T1000 (cell line): ENCODE measurements around the gene CRHBP.
"Not testable (repeated sequence)": the region's sequence is repeated elsewhere in the genome, so short reads cannot be mapped to it uniquely, and the experiment has no call there.

ENCODE experiments used
- DNase-seq: peaks from one replicate; lab custom pipeline; 2025; ENCODE audit warnings: mixed read lengths; lab: John Stamatoyannopoulos, UW

The CRHBP gene

DNA sequence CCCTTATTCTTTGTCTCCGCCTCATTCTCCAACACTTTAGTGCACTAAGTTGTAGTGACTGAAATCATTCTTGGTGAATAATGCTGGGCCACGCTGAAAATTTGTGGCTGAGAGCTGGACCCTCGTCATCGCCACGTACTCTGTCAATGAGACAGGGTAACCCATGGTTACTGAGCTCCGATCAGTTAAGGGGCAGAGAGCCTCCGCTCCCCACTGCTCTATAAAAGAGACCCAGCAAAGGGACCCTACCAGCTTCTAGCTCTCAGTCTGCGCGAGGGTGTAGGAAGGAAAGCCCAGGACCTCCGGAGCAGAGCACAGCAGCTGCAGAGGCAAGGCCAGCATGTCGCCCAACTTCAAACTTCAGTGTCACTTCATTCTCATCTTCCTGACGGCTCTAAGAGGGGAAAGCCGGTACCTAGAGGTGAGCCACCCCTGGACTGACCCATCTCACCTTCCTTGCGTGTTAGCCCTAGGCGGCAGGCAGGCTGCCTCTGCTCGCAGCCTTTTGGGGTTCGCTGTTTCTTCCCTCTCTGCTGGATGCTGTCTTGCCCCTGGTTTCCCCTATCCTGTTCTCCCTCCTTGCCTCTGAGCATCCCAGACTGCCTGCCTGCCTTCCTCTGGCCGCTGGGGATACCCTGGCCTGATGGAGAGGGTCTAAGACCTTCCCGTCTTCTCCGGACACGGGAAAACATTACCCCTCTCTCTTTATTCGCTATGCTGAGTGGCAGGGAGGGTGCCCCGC is at the start of gene CRHBP:
Gene CRHBP (plus strand): TSS at position 251 of the 742 bp plus-strand sequence. CDS start 90 bp downstream, at position 341.
- no peak for DNase-seq

DNA sequence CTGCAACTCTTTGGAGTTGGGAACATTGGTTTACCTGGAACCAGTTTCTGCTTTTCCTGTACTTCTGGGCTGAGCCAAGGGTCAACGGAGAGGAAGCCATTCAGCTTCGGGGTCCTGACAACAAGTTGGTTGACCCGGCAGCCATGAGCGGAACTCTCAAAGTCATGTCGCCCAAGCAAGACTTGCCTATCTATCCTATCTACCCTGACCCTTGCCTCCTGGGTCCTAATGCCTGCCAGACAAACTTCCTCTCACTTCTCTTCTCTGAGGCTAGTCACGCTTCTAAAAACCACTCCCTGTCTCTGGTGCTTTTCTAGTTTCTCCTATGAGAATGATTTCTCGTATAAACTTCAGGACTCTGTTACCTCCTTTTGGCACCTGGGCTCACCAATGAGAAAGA is 44.7 kb upstream of the CRHBP start:
- DNase-seq: no peak

GRCh38 chr5:76910344-76910933 is 42.4 kb upstream of the CRHBP start:
- peak; percentile 9 for DNase-seq

DNA sequence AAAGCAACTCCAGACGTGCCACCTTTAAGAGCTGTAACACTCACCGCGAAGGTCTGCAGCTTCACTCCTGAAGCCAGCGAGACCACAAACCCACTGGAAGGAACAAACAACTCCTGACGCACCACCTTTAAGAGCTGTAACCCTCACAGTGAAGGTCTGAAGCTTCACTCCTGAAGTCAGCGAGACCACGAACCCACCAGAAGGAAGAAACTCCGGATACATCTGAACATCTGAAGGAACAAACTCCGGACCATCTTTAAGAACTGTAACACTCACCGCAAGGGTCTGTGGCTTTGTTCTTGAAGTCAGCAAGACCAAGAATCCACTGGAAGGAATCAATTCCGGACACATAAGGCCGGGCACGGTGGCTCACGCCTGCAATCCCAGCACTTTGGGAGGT is 38.2 kb upstream of the CRHBP start:
- DNase-seq: not testable (repeated sequence)

DNA sequence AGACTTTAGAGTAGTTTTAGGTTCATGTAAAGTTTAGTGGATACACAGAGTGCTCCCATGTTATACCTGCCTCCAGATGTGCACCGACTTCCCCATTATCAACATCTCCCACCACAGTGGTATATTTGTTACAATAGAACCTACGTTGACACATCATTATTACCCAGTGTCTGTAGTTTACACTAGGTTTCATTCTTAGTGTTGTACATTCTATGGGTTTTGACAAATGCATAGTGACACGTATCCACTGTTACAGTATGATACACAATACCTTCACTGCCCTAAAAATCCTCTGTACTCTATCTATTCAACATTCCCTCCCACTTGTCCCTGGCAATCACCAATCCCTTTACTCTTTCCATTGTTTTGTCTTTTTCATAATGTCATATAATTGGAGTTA is 34.3 kb upstream of the CRHBP start:
- no peak for DNase-seq

DNA sequence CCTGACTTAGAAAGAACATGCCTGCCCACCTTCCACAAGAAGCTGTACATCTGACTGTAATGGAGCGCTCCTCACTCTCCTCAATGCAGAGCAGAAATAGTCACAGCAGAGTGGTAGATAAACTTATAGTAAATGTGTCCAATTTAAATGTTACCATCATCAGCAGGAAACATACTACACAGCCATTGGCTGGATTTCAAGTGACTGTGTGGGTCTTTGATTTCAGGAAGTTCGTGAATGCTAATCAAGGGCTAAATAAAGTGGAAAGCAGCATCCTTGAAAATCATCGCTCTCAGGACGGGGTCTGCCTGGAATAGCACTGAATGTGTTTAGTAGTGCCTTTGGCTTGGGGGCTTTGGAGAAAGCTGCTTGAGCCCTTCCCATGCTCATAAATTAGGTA is 32.4 kb upstream of the CRHBP start:
- no peak for DNase-seq

DNA sequence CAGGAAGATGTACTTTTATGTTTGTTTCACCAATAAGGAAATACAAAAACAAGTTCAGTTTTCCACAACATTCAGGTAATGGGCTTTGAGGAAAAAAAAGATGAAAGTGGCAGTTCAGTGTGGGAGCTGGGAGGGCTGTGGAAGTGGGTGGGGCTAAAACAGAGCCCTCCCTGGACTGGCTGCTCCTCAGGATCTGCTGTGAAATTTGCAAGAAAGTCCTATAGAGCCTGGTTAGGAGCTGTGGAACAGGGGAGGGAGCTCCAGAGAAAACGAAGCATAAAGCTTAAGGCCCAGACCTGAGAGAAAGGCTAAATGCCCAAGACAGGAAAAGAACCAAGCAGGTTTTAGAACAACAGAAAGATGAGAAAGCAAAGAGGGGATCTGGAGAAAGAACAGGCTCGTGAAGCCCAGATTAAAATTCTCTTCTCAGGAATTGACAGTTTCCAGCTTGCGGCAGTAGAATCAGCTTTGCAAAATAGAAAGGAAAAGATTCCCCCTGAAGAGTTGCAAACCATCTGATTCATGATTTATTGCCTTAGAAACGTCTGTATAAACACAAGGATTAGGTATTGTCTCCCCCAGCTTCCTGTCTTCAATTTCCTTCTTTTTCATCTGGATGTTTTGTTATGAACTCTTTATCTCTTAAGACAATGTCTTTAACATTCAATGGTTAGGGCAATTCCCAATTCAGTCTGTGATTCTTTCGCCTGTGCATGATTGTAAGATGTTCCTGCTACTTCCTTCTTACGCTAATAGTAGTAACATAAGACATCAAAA is 26.3 kb upstream of the CRHBP start:
- DNase-seq: no peak

DNA sequence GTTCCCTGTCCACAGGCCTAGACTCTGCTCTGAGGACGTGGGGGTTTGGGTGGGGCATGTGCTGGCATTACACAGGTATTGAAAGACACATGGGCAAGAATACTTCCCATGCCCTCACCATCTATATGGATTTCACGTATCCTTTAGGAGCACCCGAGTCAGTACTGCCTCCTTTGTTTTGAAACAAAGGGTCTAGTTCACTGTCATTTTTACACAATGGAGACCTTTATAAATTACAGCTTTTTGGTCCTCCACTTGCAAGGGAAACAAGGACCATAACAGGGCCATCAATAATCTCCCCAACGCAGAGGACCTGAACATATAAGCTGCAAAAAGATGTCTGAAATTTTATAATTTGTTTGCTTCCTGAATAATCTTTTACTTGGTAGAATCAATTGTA is 24.9 kb upstream of the CRHBP start:
- no peak for DNase-seq

- DNase-seq: no peak
Observed at GRCh38 chr5:76930083-76930482, 22.8 kb upstream of the CRHBP start.

DNA sequence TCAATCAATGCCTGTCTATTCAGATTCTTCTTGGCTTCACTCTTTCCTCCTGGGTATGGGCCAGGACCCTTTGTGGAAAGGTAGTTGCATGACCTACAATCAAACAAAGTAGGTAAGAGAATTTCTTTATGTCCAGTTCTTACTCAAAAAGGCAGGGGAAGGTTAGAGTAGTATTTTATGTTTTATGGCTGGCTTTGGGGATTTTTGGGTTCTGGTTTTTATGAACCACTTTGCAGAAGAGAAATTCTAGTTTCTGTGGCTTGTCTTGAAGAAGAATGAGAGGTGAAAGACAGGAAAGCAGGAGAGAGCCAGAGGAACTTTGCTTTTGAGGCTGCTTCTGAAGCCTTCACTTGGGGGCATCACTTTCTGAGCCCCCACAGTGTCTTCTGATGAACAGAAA is 14.7 kb upstream of the CRHBP start:
- DNase-seq: no peak

- no peak for DNase-seq
Observed at GRCh38 chr5:76941000-76941399, 11.8 kb upstream of the CRHBP start.

DNA sequence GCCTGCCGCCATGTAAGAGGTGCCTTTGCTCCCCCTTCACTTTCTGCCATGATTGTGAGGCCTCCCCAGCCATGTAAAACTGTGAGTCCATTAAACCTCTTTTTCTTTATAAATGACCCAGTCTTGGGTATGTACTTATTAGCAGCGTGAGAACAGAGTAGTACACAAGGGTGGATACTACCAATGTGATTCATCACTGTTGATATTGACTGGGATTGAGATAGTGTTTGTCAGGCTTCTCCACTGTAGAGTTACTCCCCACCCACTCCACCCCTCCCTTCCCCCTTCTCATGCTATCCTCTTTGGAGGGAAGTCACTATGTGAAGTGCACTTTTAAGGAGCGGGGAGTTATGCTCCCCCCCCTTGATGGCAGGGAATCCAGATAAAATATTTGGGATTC is 11.4 kb upstream of the CRHBP start:
- DNase-seq: no peak

DNA sequence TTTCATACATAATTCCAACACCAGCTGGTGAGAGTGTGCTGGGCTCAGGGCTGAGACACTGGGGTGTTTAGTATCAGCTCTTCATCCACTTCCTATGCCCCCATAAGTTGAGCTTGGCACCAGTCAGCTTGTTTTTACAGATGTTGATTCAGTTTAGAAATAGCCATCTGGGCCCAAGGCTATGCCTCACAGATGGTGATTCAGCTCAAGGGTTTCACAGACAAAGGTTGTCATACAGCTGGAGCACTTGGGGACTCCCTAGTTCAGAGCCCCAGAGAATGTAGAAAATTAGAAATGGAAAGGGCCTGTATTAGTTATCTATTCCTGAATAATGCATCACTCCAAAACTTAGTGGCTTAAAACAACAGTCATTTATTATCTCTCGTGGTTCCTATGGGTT is 10.3 kb upstream of the CRHBP start:
- peak; percentile 61 for DNase-seq

DNA sequence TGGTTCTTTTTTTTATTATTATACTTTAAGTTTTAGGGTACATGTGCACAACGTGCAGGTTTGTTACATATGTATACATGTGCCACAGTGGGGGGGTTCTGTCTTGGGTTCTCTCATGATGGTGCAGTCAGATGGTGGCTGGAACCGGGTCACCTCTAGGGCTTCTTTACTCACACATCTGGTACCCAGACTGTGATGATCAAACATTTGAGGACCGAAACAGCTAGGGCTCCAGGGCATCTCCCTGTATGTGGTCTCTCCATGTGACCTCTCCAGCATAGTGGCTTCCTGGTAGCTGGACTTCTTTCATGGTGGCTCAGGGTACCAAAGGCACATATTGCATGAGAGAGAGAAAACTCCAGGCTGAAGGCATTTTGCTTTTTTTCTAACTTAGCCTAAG is 9.8 kb upstream of the CRHBP start:
- no peak for DNase-seq

DNA sequence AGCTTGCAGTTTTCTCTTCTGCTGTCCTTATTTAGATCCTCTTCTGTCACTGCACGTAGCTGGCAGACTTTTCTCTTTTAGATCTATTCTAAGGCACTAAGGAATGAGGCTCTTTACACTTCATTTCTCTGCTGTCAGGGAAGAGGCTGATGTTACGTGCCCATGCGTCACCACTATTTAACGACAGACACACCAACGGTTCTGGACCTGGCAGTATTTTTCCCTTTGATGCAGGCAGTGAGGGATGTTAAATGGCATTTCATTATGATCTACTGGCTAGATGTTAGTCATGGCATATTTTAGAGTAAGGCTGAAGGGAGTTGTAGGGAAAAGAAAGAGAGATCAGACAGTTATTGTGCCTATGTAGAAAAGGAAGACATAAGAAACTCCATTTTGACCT is 8.2 kb upstream of the CRHBP start:
- DNase-seq: no peak

- DNase-seq: not testable (repeated sequence)
Observed at GRCh38 chr5:76945238-76945637, 7.6 kb upstream of the CRHBP start.

GRCh38 chr5:76946090-76946489 is 6.8 kb upstream of the CRHBP start:
- DNase-seq: no peak

- no peak for DNase-seq
Observed at GRCh38 chr5:76947082-76947503, 5.8 kb upstream of the CRHBP start.

- no peak for DNase-seq
Observed at GRCh38 chr5:76953551-76954382, 922 bp downstream of the CRHBP start.

DNA sequence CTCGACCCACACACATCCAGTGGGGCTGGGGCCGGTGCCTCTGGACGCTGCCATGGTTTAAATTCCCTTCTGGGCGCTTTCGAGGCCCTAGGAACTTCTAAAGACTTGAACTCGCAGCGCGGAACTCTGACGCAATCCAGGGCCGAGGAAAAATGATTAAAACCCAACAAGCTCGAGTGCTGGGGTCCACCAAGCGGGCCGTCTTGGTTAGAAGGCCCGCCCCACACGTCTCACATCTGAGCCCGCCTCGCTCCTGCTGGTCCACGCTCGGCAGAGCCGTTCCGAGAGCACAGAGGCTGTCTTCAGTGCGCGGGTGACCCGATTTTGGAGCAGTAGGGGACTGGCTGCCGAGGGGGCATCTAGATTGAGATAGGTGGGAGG is 1.5 kb downstream of the CRHBP start:
- no peak for DNase-seq

DNA sequence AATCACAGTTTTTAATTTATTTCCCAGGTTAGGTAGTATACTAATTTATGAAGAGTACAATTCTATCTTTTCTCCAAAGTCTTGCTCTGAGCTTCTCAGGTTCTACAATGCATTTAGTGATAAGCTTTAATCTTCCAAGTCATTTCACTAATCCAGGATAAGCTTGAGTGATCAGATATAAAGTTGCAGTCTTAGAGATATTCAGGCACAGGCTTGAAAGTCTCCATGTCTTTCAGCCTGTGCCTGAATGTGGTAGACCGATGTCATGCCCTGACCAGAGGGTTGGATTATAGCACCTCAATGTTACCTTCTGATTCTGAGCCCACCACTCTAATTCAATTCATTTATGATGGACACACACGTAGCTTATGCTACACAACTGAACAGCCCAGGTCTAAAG is 3.2 kb downstream of the CRHBP start:
- no peak for DNase-seq
